ENCODE data around the gene SLC22A3.

SLC22A3 gene

DNA sequence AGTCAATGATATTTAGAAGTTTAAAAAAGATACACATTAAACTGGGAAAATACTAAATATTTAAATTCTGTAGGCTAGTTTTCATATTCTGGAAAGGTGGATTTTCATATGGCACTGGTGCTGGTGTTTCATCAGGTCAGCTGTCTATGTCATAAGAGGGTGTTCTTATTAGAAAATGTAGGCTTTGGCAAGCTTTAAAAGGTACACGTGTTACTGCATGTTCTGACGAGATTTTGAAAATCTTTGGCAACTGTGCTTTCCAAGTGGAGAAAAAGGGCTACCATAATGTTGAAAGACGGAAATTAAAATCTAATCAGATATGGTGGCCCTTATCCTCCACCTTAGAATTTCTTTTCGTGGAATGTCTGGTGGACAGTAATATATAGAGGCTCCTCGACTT is 30.0 kb downstream of the SLC22A3 start:
- DNase-seq (ENCODE audit: low read depth): no peak
- TF ChIP-seq, protein P1, sequence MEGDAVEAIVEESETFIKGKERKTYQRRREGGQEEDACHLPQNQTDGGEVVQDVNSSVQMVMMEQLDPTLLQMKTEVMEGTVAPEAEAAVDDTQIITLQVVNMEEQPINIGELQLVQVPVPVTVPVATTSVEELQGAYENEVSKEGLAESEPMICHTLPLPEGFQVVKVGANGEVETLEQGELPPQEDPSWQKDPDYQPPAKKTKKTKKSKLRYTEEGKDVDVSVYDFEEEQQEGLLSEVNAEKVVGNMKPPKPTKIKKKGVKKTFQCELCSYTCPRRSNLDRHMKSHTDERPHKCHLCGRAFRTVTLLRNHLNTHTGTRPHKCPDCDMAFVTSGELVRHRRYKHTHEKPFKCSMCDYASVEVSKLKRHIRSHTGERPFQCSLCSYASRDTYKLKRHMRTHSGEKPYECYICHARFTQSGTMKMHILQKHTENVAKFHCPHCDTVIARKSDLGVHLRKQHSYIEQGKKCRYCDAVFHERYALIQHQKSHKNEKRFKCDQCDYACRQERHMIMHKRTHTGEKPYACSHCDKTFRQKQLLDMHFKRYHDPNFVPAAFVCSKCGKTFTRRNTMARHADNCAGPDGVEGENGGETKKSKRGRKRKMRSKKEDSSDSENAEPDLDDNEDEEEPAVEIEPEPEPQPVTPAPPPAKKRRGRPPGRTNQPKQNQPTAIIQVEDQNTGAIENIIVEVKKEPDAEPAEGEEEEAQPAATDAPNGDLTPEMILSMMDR (conservative IDR thresholded peaks at IDR 0.05; ENCODE audit: control insufficient read depth, insufficient read depth, low read depth, low read length): no peak
- no peak overlapping the region for H3K4me3 ChIP-seq (ENCODE audit: control insufficient read depth, low read depth, low read length)

- H3K4me3 ChIP-seq (ENCODE audit: control insufficient read depth, low read depth, low read length): no peak overlapping the region
- peak; percentile 38 for DNase-seq (ENCODE audit: low read depth)
- TF ChIP-seq, protein P1 (conservative IDR thresholded peaks at IDR 0.05; ENCODE audit: control insufficient read depth, insufficient read depth, low read depth, low read length): no peak
These were observed 30.7 kb downstream of the SLC22A3 start for GRCh38 chr6:160378882-160379281.

- TF ChIP-seq, protein P1 (conservative IDR thresholded peaks at IDR 0.05; ENCODE audit: control insufficient read depth, insufficient read depth, low read depth, low read length): no peak
- DNase-seq (ENCODE audit: low read depth): peak; percentile 82
- H3K4me3 ChIP-seq (ENCODE audit: control insufficient read depth, low read depth, low read length): no peak overlapping the region
These were observed 31.3 kb downstream of the SLC22A3 start for GRCh38 chr6:160379466-160379865.

DNA sequence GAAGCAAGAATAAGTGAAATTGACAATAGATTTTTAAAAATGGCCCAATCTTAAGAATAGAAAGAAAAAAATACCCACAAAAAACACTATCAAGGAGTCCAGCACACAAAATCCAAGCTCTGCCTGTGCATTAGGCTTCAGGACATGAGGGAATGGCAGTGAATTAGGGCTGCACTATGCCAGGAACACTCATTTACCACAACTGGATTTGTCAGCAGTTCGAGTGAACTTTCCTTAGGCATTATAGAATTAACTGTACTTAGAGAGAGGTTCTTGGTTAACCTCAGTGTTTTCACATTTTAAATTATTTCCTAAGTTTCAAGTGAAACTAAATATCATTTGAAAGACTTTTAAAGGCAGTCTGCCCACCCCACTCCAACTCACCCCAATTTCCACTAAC is 34.8 kb downstream of the SLC22A3 start:
- TF ChIP-seq, protein P1 (conservative IDR thresholded peaks at IDR 0.05; ENCODE audit: control insufficient read depth, insufficient read depth, low read depth, low read length): no peak
- no peak for DNase-seq (ENCODE audit: low read depth)
- H3K4me3 ChIP-seq (ENCODE audit: control insufficient read depth, low read depth, low read length): no peak overlapping the region

DNA sequence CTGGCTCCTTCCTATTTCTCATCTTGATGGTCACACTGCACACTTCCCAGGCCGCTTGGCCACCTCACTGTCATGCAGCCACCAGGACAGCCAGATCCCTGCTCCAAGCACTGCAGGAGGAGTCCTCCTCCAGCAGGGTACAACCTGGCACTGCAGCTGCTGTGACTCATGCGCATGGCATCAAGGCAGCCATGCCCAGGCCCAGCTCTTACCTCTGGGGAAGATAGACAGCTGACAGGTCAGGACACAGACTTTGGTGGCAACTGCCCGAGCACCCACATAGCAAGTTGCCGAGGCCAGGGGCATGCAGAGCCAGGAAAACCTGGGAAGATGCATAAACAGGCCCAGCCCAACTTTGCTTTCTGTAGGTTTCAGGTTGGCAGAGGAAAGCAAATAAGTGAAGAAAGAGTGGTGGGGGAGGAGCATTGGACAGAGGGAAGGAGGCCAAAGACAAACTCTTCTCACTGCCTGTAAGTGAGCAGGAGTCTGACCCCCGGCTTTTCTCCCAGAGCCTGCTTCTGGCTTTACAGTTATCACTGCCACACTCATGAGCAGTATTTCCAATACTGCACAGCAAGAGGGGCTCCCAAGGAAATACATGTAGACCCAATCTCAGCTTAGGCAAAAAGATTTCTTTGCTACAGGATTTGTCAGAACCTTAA is 38.8 kb downstream of the SLC22A3 start:
- H3K4me3 ChIP-seq (ENCODE audit: control insufficient read depth, low read depth, low read length): no peak overlapping the region
- DNase-seq (ENCODE audit: low read depth): no peak

GRCh38 chr6:160387916-160388643 is 39.9 kb downstream of the SLC22A3 start:
- TF ChIP-seq, protein P1 (conservative IDR thresholded peaks at IDR 0.05; ENCODE audit: control insufficient read depth, insufficient read depth, low read depth, low read length): no peak
- H3K4me3 ChIP-seq (ENCODE audit: control insufficient read depth, low read depth, low read length): no peak overlapping the region
- DNase-seq (ENCODE audit: low read depth): peak; percentile 42

More for the DNA sequence above, 38.8 kb downstream of the SLC22A3 start:
- TF ChIP-seq, protein P1 (conservative IDR thresholded peaks at IDR 0.05; ENCODE audit: control insufficient read depth, insufficient read depth, low read depth, low read length): no peak
